Posterior cingulate gyrus (tissue), 11 donors: Measurements from ENCODE around the gene ASB18.

Experiments
- DNase-seq, 10 donors: peaks; one replicate each; pipeline versions ENCODE4 v3.0.0 to v3.0.0-alpha.2; 2020 to 2021; ENCODE audit warnings: mixed read lengths in 3 of 10
- intact Hi-C: fragments of 100-400 bp; cut with DNase I; formaldehyde crosslinking; loops from one replicate; pipeline ENCODE4 v1.15.1; 2023

The ASB18 gene

GRCh38 chr2:236244256-236244655, 19.9 kb downstream of the ASB18 start:
- intact Hi-C loops, result no loop called here
- DNase-seq, result no peak

GRCh38 chr2:236242057-236242495, 22.1 kb downstream of the ASB18 start:
- intact Hi-C loops, result no loop called here
- DNase-seq, result no peak

GRCh38 chr2:236241181-236242056, 22.8 kb downstream of the ASB18 start:
- intact Hi-C loops, result no loop called here
- no peak for DNase-seq

- no peak for DNase-seq
- intact Hi-C loops, result no loop called here
These were observed 23.8 kb downstream of the ASB18 start for GRCh38 chr2:236240228-236240990.

GRCh38 chr2:236239276-236240065, 24.7 kb downstream of the ASB18 start:
- intact Hi-C loops, result no loop called here
- DNase-seq, result no peak

- intact Hi-C loops, result no loop called here
- no peak for DNase-seq
These were observed 25.5 kb downstream of the ASB18 start for GRCh38 chr2:236238751-236239150.

- intact Hi-C loops, result no loop called here
- DNase-seq, result no peak
These were observed 26.6 kb downstream of the ASB18 start for GRCh38 chr2:236237468-236238190.

- no peak for DNase-seq
- intact Hi-C loops, result no loop called here
These were observed 27.4 kb downstream of the ASB18 start for GRCh38 chr2:236236559-236237452.

GRCh38 chr2:236229186-236229585, 35.0 kb downstream of the ASB18 start:
- no peak for DNase-seq
- intact Hi-C loops, result no loop called here

- intact Hi-C loops, result no loop called here
- no peak for DNase-seq
These were observed 40.5 kb downstream of the ASB18 start for GRCh38 chr2:236223675-236224074.

GRCh38 chr2:236221798-236222197, 42.4 kb downstream of the ASB18 start:
- intact Hi-C loops, result no loop called here

GRCh38 chr2:236219411-236219810, 44.8 kb downstream of the ASB18 start:
- no peak for DNase-seq

More at GRCh38 chr2:236221798-236222197, 42.4 kb downstream of the ASB18 start:
- DNase-seq, result no peak

GRCh38 chr2:236217926-236218325, 46.3 kb downstream of the ASB18 start:
- intact Hi-C loops, result no loop called here
- DNase-seq, result no peak

More at GRCh38 chr2:236219411-236219810, 44.8 kb downstream of the ASB18 start:
- intact Hi-C loops, result no loop called here

GRCh38 chr2:236216711-236217110, 47.5 kb downstream of the ASB18 start:
- intact Hi-C loops, result no loop called here
- no peak for DNase-seq

GRCh38 chr2:236215761-236216333, 48.4 kb downstream of the ASB18 start:
- intact Hi-C loops, result no loop called here
- no peak for DNase-seq

GRCh38 chr2:236215196-236215595, 49.0 kb downstream of the ASB18 start:
- intact Hi-C loops, result no loop called here
- no peak for DNase-seq

- intact Hi-C loops, result no loop called here
- DNase-seq, result no peak
These were observed 49.7 kb downstream of the ASB18 start for GRCh38 chr2:236214376-236214995.

- intact Hi-C loops, result no loop called here
- DNase-seq, result no peak
These were observed 52.9 kb downstream of the ASB18 start for GRCh38 chr2:236211296-236211695.
